HG03342 (cell line): ENCODE data around the gene ANKRD34B.
A peak's percentile ranks its signal among the peaks of the same experiment; 100 is the strongest.
"Not testable (repeated sequence)": the region's sequence is repeated elsewhere in the genome, so short reads cannot be mapped to it uniquely, and the experiment has no call there.

Experiments
- ATAC-seq: cut with Tn5 transposase; IDR thresholded peaks from one replicate; pipeline ENCODE4 v1.9.1; 2021; ENCODE audit warnings: mild to moderate bottlenecking, moderate library complexity; ENCODE audit not compliant: unreplicated experiment

ANKRD34B gene

GRCh38 chr5:80569961-80570786 lies at the start of gene ANKRD34B:
TSS of gene ANKRD34B (minus strand) at chr5:80570280. CDS start at chr5:80560019, 10,261 bp downstream.
- peak; percentile 48 for ATAC-seq

DNA sequence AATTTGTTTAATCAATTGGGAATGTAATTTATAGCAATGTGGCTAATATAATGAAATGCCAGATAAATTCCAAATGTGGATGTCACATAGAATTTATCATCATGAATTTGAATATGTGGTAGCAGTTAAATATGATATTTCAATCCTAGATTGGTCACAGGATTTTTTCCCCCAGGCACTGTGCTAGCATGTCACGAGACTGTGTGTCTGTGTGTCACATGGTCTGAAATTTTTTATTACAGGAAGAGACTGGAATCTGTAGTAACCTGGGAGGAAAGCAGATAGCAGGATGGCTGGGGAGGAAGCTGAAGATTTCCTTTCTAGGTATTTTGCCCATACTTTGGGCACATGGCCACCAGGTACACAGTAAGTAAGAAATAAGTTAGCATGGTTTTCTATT lies 49.0 kb upstream of the ANKRD34B start:
- ATAC-seq, result no peak

- ATAC-seq, result no peak
Observed at GRCh38 chr5:80618438-80618837, 48.4 kb upstream of the ANKRD34B start.

DNA sequence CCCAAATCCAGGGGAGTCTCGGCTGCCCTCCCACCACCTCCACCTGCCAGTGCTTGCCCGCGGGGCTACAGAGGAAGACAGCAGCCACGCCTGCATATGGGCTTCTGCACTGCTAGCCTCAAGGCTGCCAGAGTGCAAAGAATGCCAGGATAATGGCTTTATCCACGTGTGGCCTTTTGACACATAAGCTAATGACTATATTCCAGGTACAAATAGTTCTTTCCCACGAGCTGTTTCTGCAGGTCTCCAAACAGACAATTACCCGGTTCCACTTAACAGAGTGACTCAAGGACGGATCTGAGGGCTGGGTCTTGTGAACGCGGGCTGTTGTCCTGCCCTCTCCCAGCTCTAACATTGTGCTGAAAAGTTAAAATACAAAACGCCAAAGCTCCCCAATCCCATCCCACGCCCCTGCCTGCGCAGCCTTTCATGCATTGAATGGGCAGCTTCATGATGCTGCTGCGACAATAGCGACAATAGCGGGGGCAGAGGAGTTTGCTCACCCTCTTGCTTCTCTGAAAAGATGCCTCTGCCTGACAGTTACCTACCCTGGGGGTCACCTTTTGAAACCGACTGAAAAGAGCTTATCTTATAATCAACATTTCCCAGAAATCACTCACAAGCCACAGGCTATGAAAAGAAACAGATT lies 45.3 kb upstream of the ANKRD34B start:
- no peak for ATAC-seq

- no peak for ATAC-seq
Observed at GRCh38 chr5:80609692-80610091, 39.6 kb upstream of the ANKRD34B start.

- ATAC-seq, result no peak
Observed at GRCh38 chr5:80608731-80609130, 38.7 kb upstream of the ANKRD34B start.

DNA sequence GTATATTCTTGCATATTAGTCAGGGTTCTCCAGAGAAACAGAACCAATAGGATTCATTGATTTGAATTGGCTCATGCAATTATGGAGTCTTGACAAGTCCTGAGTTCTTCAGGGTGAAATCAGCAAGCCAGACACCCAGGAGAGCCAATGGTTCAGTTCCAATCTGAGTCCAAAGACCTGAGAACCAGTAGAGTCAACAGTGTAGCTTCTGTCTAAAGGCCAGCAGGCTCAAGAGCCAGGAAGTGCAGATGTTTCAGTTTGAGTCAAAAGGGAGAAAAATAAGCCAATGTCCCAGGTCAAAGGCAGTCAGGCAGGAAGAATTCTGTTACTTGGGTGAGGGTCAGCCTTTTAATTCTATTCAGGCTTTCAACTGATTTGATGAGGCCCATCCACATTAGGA lies 37.8 kb upstream of the ANKRD34B start:
- peak; percentile 74 for ATAC-seq

GRCh38 chr5:80607343-80607742 lies 37.3 kb upstream of the ANKRD34B start:
- ATAC-seq, result no peak

- no peak for ATAC-seq
Observed at GRCh38 chr5:80600943-80601693, 31.0 kb upstream of the ANKRD34B start.

DNA sequence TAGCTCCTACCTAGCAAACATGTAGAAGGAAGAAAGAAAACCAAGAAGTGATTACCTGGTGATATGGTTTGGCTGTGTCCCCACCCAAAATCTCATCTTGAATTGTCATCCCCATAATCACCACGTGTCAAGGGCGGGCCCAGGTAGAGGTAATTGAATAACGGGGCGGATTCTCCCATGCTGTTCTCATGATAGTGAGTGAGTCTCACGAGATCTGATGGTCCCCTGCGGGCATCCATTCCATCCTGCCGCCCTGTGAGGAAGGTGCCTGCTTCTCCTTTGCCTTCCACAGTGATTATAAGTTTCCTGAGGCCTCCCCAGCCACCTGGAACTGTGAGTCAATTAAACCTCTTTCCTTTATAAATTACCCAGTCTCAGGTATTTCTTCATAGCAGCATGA lies 27.4 kb upstream of the ANKRD34B start:
- no peak for ATAC-seq

DNA sequence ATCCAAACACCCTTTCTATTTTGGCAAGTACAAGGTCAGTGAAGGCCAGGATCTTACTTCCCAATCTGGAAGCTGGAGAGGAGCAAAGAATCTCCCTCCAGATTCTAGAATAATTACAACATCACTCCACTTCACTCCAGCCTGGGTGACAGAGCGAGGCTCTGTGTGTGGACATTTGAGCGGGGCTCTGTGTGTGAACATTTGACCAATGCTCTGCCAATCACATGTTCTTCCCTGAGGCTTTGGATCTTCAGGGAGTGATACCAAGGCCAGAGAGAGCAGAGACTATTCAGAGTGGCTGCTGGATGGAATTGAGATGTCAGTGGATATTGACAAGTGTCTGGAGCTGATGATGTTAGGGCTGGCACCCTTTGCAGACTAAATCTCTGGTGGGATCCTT lies 24.7 kb upstream of the ANKRD34B start:
- no peak for ATAC-seq

GRCh38 chr5:80592761-80593160 lies 22.7 kb upstream of the ANKRD34B start:
- no peak for ATAC-seq

DNA sequence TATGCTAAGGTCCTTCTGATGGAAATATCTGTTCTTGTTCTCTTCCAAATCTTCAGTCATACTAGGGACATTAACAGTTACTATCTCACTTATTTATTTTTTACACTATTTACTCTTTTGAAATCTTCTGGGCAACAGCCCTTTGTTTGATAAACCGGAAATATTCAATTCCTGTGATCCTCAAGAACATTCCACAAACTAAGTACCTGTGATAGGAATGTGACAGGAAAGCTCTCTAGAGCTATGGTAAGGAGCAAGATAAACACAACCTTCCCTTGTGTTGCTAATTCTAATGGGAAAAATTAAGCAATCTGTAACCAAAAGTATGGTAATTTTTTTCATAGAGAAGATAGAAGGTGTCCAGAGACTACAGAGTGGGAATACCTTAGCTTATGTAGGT lies 22.0 kb upstream of the ANKRD34B start:
- no peak for ATAC-seq

DNA sequence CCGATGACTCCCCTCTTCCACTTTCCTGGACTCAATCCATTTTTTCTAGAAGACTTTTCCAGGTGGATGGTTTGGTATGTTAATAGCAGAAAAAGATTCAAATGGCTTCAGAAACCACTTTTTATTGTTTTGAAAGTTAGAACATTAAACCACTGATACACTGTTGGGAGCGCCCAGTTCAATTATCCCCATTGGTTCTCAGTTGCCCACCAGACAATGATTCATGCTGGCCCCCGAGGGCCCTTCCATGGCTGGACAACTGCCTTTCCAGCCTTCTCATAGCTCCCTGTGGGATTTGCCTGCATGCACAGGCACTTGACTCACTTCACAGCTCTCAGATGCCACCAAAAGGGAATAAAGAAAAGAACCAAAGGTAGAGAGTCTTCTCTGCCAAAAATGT lies 21.3 kb upstream of the ANKRD34B start:
- no peak for ATAC-seq

GRCh38 chr5:80590766-80591165 lies 20.7 kb upstream of the ANKRD34B start:
- no peak for ATAC-seq

DNA sequence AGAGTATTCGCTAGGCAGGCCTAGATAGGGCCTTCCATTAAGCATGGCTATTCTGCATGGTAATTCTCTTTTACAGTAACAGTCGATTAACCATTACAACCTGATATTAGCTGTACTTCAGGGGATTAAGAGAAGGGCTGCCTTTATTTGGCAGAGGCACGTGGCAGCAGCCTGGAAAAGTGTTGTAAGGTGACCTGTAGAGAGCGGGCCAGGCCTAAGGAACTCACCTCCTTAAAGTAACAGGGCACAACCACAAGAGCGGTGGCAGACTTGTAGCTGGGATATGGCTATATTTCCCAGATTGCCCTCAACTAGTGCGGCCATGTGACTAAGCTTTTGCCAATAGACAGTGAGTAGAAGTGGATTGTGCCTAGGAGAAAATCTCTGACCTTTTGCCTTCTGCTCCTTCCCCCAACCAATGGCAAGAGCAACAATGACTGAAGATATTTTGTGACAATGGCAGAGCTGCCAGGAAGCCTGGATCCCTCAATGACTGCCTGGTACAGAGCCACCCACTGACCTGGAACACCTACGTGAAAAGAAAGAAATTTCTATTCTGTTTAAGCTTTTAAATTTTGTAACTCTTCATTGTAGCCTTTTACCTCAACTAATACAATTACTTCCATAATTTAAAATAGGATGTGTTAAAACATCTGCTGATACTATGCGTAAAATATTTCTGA lies 18.9 kb upstream of the ANKRD34B start:
- no peak for ATAC-seq

- ATAC-seq, result no peak
Observed at GRCh38 chr5:80584770-80585169, 14.7 kb upstream of the ANKRD34B start.

GRCh38 chr5:80580291-80580690 lies 10.2 kb upstream of the ANKRD34B start:
- ATAC-seq, result not testable (repeated sequence)

DNA sequence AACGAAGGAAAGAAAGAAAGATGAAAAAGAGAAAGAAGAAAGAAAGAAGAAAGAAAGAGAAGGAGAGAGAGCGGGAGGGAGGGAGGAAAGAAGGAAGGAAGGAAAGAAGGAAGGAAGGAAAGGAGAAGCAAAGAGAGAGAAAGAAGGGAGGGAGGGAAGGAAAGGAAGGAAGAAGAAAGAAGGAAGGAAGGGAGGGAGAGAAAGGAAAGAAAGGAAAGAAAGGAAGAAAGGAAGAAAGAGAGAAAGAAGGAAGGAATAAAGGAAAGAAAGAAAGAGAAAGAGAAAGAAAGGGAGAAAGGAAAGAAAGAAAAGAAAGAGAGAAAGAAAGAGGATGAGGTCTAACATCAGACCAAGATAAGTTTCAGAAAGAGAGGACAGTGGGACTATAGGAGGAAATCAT lies 9.0 kb upstream of the ANKRD34B start:
- ATAC-seq, result no peak

DNA sequence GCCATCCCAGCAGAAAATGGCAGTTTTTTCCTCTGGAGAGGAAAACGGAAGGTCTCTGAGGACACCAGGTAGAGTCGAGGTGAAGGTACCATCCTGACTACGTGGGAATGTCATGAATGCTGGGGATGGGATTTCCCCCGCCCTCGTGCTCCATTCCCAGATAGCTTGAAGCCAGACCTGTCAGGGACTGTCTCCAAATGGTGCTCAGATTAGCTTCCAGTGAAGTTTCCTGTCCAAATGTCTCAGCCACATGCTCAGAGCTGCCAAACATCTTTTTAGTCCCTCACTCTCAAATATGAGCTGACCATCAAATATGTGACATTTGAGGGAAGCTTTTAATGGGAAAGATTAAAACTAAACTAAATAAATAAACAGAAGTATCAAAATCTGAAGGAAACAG lies 7.6 kb upstream of the ANKRD34B start:
- no peak for ATAC-seq

- ATAC-seq, result no peak
Observed at GRCh38 chr5:80576383-80576782, 6.3 kb upstream of the ANKRD34B start.
